Retinal pigment epithelial cell (primary cell): ENCODE data around the gene CACNB2.

ENCODE experiments used
- DNase-seq: peaks from one replicate; pipeline ENCODE4 v3.0.0-alpha.2; 2010; ENCODE audit warnings: low read depth
- H3K4me3 ChIP-seq: 2 replicates; pipeline ENCODE4 v1.5.1; 2011; ENCODE audit warnings: mild to moderate bottlenecking, low read length, control low read depth, moderate library complexity
- CTCF ChIP-seq: conservative IDR thresholded peaks from 2 replicates; pipeline ENCODE4 v1.5.1; 2011; ENCODE audit warnings: low read depth, low read length, control low read depth, inconsistent platforms

Gene CACNB2

GRCh38 chr10:18303851-18304801 lies 163.9 kb downstream of the CACNB2 start:
- no peak overlapping the region for H3K4me3 ChIP-seq

GRCh38 chr10:18306031-18306430 lies 165.8 kb downstream of the CACNB2 start:
- no peak for TF ChIP-seq CTCF
- DNase-seq = no peak
- H3K4me3 ChIP-seq = no peak overlapping the region

More at GRCh38 chr10:18303851-18304801, 163.9 kb downstream of the CACNB2 start:
- peak; percentile 0 for DNase-seq
- no peak for TF ChIP-seq CTCF

GRCh38 chr10:18308600-18308999 lies 168.4 kb downstream of the CACNB2 start:
- TF ChIP-seq CTCF = no peak
- DNase-seq = no peak
- no peak overlapping the region for H3K4me3 ChIP-seq

- no peak for TF ChIP-seq CTCF
- H3K4me3 ChIP-seq = no peak overlapping the region
- DNase-seq = no peak
Observed at GRCh38 chr10:18310761-18311160, 170.5 kb downstream of the CACNB2 start.

GRCh38 chr10:18312374-18313139 lies 172.3 kb downstream of the CACNB2 start:
- no peak overlapping the region for H3K4me3 ChIP-seq
- peak; percentile 17 for DNase-seq
- TF ChIP-seq CTCF = peak; percentile 60

- no peak for DNase-seq
- no peak overlapping the region for H3K4me3 ChIP-seq
- TF ChIP-seq CTCF = no peak
Observed at GRCh38 chr10:18313140-18313530, 172.9 kb downstream of the CACNB2 start.
